NCI-H128 (cell line): ENCODE results near the gene IL4R.
"Not testable (repeated sequence)": the region's sequence is repeated elsewhere in the genome, so short reads cannot be mapped to it uniquely, and the experiment has no call there.

Source experiments
- DNase-seq: peaks from one replicate; lab custom pipeline; 2025; ENCODE audit not compliant: unreplicated experiment; lab: John Stamatoyannopoulos, UW

IL4R gene

DNA sequence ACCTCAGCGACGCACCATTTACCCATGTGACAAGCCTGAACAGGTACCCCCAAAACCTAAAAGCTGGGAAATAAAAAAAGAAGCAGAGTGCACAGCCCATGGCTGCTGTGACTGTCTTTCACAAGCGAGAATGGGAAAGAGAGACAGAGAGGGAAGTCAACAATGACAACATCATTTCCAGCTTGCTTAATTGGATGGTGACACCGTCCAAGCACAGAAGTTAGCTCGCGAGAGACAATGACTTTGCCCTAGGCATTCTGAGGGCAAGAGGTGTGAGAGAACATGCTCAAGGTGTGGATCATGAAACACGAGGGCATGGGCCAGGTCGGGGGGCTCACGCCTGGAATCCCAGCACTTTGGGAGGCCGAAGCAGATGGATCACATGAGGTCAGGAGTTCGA lies 25.9 kb upstream of the IL4R start:
- DNase-seq = no peak

DNA sequence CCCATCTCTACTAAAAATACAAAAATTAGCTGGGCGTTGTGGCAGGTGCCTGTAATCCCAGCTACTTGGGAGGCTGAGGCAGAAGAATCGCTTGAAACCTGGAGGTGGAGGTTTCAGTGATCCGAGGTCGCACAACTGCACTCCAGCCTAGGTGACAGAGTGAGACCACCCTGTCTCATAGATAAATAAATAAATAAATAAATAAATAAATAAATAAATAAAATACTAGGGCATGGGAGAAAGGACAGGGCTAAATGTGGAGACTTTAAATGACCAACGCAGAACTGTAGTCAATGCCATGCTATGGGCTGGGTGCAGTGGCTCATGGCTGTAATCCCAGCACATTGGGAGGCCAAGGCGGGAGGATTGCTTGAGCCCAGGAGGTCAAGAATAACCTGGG lies 25.5 kb upstream of the IL4R start:
- not testable (repeated sequence) for DNase-seq

- no peak for DNase-seq
Measured at GRCh38 chr16:27289669-27290068, 24.1 kb upstream of the IL4R start.

- no peak for DNase-seq
Measured at GRCh38 chr16:27290562-27290961, 23.2 kb upstream of the IL4R start.

DNA sequence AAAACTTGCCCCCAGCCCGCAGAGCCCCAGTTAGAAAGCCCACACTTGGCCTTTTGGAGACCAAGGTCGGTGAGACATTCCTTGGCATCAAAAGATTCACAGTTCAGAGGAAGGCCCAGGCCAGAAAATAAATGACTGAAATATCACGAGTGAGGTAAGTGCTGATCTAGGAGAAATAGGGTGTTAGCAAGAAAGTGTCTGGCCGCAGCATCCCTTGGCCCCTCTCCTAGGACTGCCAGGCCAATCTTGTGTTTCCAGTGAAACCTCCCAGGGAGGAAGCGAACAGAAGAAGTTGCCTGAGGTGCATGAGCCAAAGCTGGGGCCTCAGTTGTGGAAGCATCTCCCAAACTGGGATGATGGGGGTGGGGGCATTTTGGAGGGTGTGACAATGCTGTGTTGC lies 22.7 kb upstream of the IL4R start:
- DNase-seq = no peak

DNA sequence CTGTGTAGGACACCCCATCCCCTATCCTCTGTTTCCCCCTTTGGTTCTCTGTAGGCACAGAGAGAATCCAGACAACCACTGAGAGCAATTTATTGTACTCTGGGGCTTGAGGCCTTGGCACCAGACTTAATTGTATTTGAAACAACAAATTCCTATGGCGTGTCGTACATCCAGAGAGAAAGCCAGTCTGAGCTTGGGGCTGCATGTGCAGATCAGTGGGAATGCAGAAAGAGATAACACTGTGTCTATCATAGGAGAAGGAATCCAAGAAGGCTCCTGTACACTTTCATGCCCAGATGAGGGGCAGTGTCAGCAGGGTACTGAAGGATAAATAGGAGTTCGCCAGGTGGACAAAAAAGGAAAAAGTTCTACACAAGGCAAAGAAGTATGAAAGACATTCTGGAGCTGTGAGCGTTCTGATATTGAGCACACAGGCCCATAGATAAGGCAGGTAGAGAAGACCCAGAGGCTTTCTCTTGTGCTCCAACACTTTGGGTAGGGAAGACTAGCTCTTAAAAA lies 22.0 kb upstream of the IL4R start:
- DNase-seq = no peak

- DNase-seq = no peak
Measured at GRCh38 chr16:27293343-27293742, 20.4 kb upstream of the IL4R start.

- DNase-seq = no peak
Measured at GRCh38 chr16:27298132-27298531, 15.6 kb upstream of the IL4R start.

DNA sequence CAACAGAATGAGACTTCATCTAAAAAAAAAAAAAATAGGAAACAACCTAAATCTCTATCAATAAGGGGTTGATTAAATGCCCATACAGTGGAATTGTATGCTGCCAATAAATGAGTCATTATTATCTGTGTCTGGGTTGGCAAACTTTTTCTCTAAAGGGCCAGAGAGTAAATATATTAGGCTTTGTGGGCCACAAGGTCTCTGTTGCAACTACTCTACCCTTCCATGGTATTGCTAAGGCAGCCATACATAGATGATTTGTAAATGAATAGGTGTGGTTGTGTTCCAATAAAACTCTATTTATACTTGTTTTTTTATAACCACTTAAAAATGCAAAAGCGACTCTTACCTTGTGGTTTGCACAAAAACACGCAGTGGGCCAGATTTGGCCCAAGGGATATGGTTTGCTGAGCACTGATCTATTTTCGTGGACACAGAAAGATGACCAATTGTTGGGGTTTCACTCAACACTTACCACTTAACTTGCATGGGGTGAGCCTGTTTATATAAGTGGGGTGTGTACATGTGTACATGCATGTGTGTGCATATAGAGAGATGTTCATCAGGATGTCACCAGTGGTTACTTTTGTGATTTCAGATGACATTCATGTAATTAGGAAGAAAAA lies 12.4 kb upstream of the IL4R start:
- no peak for DNase-seq

DNA sequence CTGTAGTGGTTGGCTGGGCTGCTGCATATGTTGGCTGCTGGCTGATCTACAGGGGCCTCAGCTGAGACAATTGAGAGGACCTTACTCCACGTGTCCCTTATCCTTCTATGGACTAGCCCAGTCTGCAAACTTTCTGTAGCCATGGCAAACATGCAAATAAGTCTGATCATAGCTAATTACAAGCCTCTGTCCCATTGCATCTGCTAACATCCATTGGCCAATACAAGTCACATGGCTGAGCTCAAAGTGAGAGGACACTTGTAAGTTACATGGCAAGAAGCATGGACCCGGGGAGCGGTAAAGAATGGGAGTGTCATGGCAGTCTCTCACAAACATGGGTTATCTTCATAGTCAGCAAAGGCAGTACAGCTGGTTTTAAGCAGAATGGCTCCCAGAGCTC lies 11.6 kb upstream of the IL4R start:
- DNase-seq = no peak

GRCh38 chr16:27303256-27304100 lies 10.3 kb upstream of the IL4R start:
- DNase-seq = no peak

GRCh38 chr16:27304102-27304501 lies 9.7 kb upstream of the IL4R start:
- no peak for DNase-seq

GRCh38 chr16:27304881-27305745 lies 8.7 kb upstream of the IL4R start:
- DNase-seq = no peak

- no peak for DNase-seq
Measured at GRCh38 chr16:27305839-27306442, 7.8 kb upstream of the IL4R start.

DNA sequence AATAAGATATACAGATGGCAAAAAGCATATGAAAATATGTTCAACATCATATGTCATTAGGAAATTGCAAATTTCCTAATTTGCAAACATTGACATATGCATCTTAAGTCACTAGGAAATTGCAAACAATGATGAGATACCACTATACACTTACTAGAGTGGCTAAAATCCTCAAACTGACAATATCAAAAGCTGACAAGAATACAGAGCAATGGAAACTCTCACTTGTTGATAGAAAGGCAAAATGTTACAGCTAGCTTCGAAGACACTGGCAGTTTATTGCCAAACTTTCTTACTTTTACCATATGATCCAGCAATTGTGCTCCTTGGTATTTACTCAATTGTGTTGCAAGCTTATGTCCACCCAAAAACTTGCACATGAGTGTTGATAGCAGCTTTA lies 5.0 kb upstream of the IL4R start:
- DNase-seq = no peak

DNA sequence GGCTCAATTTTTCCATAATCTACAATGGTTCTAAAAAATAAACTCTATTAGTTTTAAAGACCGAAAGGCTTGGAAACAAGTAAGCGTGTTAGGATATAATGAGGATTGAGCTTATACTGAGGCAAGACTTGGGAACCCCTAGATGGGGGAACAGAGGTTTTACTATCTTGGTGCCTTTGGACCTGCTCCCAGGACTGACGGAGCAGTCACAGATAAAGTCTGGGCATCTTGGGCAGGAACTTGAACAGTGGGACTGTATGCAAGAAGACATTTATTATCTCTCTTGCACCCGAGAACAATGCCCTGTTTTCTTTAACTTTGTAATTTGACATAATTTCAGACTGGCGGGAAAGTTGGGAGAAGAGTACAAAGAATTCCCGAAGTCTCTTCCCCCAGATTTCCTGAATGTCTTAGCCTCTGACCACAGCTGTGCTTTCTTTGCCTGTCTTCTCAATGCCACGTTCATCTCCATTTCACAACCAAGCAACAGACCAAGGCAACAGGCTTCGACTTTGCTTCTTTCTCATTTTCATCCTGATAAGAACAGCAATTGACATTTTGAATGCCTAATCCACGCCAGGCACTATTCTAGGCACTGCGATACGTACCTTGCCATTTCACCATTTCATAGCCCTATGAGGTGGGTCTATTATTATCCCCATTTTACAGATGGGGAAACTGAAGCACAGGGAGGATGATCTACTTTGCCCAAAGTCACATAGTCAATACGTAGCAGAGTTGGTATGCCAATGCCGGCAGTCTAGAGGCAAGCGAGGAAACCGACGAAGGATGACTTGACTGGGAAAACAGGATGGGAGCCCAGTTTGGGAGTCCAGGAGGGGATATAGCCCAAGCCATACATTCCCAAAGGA lies 3.0 kb upstream of the IL4R start:
- DNase-seq = no peak

DNA sequence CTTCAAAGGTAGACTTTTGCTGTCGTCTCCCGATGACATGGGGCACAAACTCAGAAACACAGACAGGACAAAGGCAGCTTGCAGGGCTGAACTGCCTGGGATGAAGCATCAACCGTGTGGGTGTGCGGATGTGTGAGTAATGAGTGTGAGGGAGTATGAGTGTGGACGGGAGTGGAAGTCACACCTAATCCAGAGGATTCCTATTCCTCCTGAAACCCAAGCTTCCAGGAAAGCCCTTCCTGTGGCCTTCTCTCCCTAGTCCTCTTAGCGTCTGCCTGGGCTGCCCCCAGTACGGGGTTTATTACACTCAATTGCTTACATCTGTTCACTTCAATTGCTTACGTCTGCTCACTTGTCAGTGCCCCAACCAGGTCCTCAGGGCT lies 2.3 kb upstream of the IL4R start:
- no peak for DNase-seq

DNA sequence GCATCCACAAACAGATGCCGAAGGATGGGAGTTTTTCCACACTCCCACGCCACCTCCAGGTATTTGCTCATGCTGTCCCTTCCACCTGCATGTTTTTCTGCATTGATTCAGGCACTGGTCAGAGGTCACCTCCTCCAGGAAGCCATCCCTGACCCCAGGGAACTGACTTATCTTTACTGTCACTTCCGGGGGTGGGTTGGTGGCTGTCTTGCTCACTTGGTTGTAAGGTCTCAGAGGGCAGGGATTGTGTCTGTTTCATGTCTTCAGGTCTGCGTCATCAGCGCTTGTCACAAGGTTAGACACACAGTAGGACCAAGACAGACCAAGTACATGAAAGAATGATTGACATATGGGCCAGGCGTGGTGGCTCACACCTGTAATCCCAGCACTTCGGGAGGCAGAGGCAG lies 1.9 kb upstream of the IL4R start:
- no peak for DNase-seq

DNA sequence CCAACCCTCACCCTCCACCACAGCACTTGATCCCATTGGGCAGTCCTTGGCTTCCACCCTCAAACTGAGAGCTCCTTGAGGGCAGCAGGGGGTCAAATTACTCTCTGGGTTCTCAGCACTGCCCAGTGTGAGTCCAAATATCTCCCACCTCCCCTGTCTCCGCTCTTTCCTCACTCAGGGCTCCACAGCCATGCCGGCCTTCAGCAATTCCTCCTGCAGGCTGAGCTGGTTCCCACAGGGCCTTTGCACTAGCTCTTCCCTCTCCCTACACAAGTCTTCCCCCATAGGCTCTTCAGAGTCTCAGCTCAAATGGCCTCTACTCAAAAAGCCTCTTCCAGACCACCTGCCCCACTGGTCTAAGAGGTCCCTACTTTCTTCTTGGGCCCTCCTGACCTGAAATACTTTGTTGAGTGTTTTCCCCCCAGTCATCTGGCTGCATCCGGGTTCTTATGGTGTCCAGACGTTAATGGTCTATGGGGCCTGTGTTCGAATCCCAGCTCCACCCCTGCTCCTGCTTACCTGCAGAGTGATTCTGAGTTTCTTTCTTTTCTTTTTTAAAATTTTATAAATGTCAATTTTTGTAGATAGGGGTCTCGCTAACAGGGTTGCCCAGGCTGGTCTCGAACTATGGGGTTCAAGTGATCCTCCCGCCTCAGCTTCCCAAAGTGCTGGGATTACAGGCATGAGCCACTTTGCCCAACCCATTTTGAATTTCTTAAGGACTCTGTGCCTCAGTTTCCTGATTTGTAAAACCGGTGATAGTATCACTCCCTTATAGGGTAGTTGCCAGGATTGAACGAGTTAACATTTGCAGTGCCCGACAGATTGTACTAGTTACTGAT lies 973 bp upstream of the IL4R start:
- DNase-seq = no peak
